Smooth muscle cell (in vitro differentiated cells): ENCODE measurements around the gene GPX4. TPM values are rescaled to one million over a fixed set of nuclear protein-coding genes. Genes with fewer than 3 reads are reported as not detected.

Source experiments
- DNase-seq: peaks from one replicate; lab custom pipeline; 2025; ENCODE audit not compliant: unreplicated experiment; lab: John Stamatoyannopoulos, UW
- H2AFZ ChIP-seq: fragments of 200-600 bp; sonication (generic); 2 replicates; pipeline ENCODE4 v1.6.0; 2016; ENCODE audit warnings: antibody characterized with exemption, low read depth, mild to moderate bottlenecking
- H3F3A ChIP-seq: fragments of 200-600 bp; sonication (generic); 2 replicates; pipeline ENCODE4 v1.6.0; 2017; ENCODE audit warnings: antibody characterized with exemption, low read depth
- H3K27ac ChIP-seq: fragments of 200-600 bp; sonication (generic); 2 replicates; pipeline ENCODE4 v1.5.1; 2016; ENCODE audit warnings: low read depth, mild to moderate bottlenecking
- H3K27me3 ChIP-seq: fragments of 200-600 bp; sonication (generic); 2 replicates; pipeline ENCODE4 v1.6.1; 2016; ENCODE audit warnings: low read depth, mild to moderate bottlenecking
- H3K36me3 ChIP-seq: fragments of 200-600 bp; sonication (generic); 2 replicates; pipeline ENCODE4 v1.5.1; 2016; ENCODE audit warnings: low read depth
- H3K4me1 ChIP-seq: fragments of 200-600 bp; sonication (generic); 2 replicates; pipeline ENCODE4 v1.5.1; 2016; ENCODE audit warnings: low read depth
- H3K4me2 ChIP-seq: fragments of 200-600 bp; sonication (generic); 2 replicates; pipeline ENCODE4 v1.6.0; 2016; ENCODE audit warnings: mild to moderate bottlenecking
- H3K4me3 ChIP-seq: fragments of 200-600 bp; sonication (generic); 2 replicates; pipeline ENCODE4 v1.5.1; 2016; ENCODE audit warnings: mild to moderate bottlenecking
- H3K79me2 ChIP-seq: fragments of 200-600 bp; sonication (generic); 2 replicates; pipeline ENCODE4 v1.6.0; 2016; ENCODE audit warnings: low read depth, mild to moderate bottlenecking
- H3K9ac ChIP-seq: fragments of 200-600 bp; sonication (generic); 2 replicates; pipeline ENCODE4 v1.6.0; 2016; ENCODE audit warnings: low read depth
- H3K9me3 ChIP-seq: fragments of 200-600 bp; sonication (generic); replicated peaks from 2 replicates; pipeline ENCODE4 v1.5.1; 2016; ENCODE audit warnings: low read depth
- H4K20me1 ChIP-seq: fragments of 200-600 bp; sonication (generic); 2 replicates; pipeline ENCODE4 v1.6.0; 2016; ENCODE audit warnings: low read depth
- CTCF ChIP-seq: fragments of 200-600 bp; sonication (generic); IDR thresholded peaks from 2 replicates; pipeline ENCODE4 v1.5.1; 2017; ENCODE audit warnings: borderline replicate concordance, mild to moderate bottlenecking, antibody characterized with exemption; ENCODE audit not compliant: insufficient read depth, poor library complexity, severe bottlenecking
- WGBS: methylation state at CpG from one replicate; pipeline ENCODE4 v1.1.7; 2016; ENCODE audit warnings: low lambda C conversion rate; 5-methylcytosine and 5-hydroxymethylcytosine counted together
- polyA plus RNA-seq: library from polyadenylated mRNA; unstranded; fragments of >200 nt; fragmentation: Nextera tagmentation; extraction: Ambion mirVana; gene quantifications from 2 replicates; pipeline ENCODE4 v1.2.1, GENCODE V29; 2016
- total RNA-seq: library from RNA; depleted of rRNA; stranded (reverse); fragments of >200 nt; gene quantifications from 2 replicates; pipeline ENCODE4 v1.2.3, GENCODE V29; 2014

Gene GPX4
- total and polyA plus RNA-seq, 2 experiments from 2014 or later: 325 to 450 TPM

- no peak overlapping the region for H3K4me3 ChIP-seq
- H3K36me3 ChIP-seq: peaks cover 26% of the 10 kb centered on the region
- no peak for DNase-seq
- peaks cover 19% of the 10 kb centered on the region for H3K9me3 ChIP-seq
- no peak overlapping the region for H3K4me2 ChIP-seq
- no peaks in the 10 kb centered on the region for H3K4me1 ChIP-seq
- no peaks in the 10 kb centered on the region for H3K79me2 ChIP-seq
- no peak overlapping the region for H2AFZ ChIP-seq
- TF ChIP-seq CTCF: no peak
- H3K27me3 ChIP-seq: no peaks in the 10 kb centered on the region
- no peaks in the 10 kb centered on the region for H3F3A ChIP-seq
- no peak overlapping the region for H3K27ac ChIP-seq
- no peaks in the 10 kb centered on the region for H4K20me1 ChIP-seq
- no peak overlapping the region for H3K9ac ChIP-seq
- WGBS: 98% methylated on average over 20 of the region's 20 CpGs
Observed at GRCh38 chr19:1055886-1056620, 47.7 kb upstream of the GPX4 start.

GRCh38 chr19:1057176-1057855 is 46.5 kb upstream of the GPX4 start:
- Histone ChIP-seq H2AFZ (no peak overlapping the region), H4K20me1 (no peaks in the 10 kb centered on the region), H3K4me3 (no peak overlapping the region), H3K9ac (no peak overlapping the region), H3K9me3 (peaks cover 19% of the 10 kb centered on the region), H3K36me3 (peaks cover 26% of the 10 kb centered on the region), H3K4me2 (no peak overlapping the region), H3K27ac (no peak overlapping the region), H3F3A (no peaks in the 10 kb centered on the region), H3K79me2 (no peaks in the 10 kb centered on the region), H3K4me1 (no peaks in the 10 kb centered on the region), H3K27me3 (no peaks in the 10 kb centered on the region)
- TF ChIP-seq CTCF: no peak
- no peak for DNase-seq
- 80% methylated on average over 3 of the region's 3 CpGs for WGBS

GRCh38 chr19:1058112-1058511 is 45.7 kb upstream of the GPX4 start:
- H3K9me3 ChIP-seq: peaks cover 19% of the 10 kb centered on the region
- no peak overlapping the region for H3K9ac ChIP-seq
- no peak overlapping the region for H3K4me2 ChIP-seq
- TF ChIP-seq CTCF: no peak
- WGBS: 100% methylated on average over 5 of the region's 5 CpGs
- H3K4me1 ChIP-seq: no peaks in the 10 kb centered on the region
- no peaks in the 10 kb centered on the region for H3F3A ChIP-seq
- H2AFZ ChIP-seq: no peak overlapping the region
- H3K79me2 ChIP-seq: no peaks in the 10 kb centered on the region
- H3K27ac ChIP-seq: no peak overlapping the region
- no peak overlapping the region for H3K4me3 ChIP-seq
- H3K36me3 ChIP-seq: peaks cover 26% of the 10 kb centered on the region
- no peaks in the 10 kb centered on the region for H3K27me3 ChIP-seq
- H4K20me1 ChIP-seq: no peaks in the 10 kb centered on the region
- no peak for DNase-seq
